ENCODE data around the gene PSMD14. TPM values are rescaled to one million over a fixed set of nuclear protein-coding genes. Genes with fewer than 3 reads are reported as not detected.

Gene PSMD14
- total RNA-seq, 3 donors from 2014 or later = 122 to 143 (median 133) TPM

- peaks cover 11% of the 10 kb centered on the region for H3K4me1 Mint-ChIP-seq (ENCODE audit: low read depth)
- DNase-seq (no peak), ATAC-seq (no peak)
- peaks cover 21% of the 10 kb centered on the region for H3K36me3 Mint-ChIP-seq (ENCODE audit: insufficient read depth)
- H3K4me3 Mint-ChIP-seq = no peak overlapping the region
- no peaks in the 10 kb centered on the region for H3K9me3 Mint-ChIP-seq
- H3K27me3 Mint-ChIP-seq (ENCODE audit: low read depth) = no peaks in the 10 kb centered on the region
Observed at GRCh38 chr2:161382747-161383146, 74.5 kb downstream of the PSMD14 start.

GRCh38 chr2:161384864-161385263 lies 76.6 kb downstream of the PSMD14 start:
- no peaks in the 10 kb centered on the region for H3K27me3 Mint-ChIP-seq (ENCODE audit: low read depth)
- ATAC-seq (peak; percentile 80 to 88), DNase-seq (no peak)
- H3K9me3 Mint-ChIP-seq = no peaks in the 10 kb centered on the region
- no peak overlapping the region for H3K4me3 Mint-ChIP-seq
- peaks cover 19% of the 10 kb centered on the region for H3K36me3 Mint-ChIP-seq (ENCODE audit: insufficient read depth)
- H3K4me1 Mint-ChIP-seq (ENCODE audit: low read depth) = peaks cover 11% of the 10 kb centered on the region

- H3K9me3 Mint-ChIP-seq = no peaks in the 10 kb centered on the region
Observed at GRCh38 chr2:161386228-161386824, 78.1 kb downstream of the PSMD14 start.

DNA sequence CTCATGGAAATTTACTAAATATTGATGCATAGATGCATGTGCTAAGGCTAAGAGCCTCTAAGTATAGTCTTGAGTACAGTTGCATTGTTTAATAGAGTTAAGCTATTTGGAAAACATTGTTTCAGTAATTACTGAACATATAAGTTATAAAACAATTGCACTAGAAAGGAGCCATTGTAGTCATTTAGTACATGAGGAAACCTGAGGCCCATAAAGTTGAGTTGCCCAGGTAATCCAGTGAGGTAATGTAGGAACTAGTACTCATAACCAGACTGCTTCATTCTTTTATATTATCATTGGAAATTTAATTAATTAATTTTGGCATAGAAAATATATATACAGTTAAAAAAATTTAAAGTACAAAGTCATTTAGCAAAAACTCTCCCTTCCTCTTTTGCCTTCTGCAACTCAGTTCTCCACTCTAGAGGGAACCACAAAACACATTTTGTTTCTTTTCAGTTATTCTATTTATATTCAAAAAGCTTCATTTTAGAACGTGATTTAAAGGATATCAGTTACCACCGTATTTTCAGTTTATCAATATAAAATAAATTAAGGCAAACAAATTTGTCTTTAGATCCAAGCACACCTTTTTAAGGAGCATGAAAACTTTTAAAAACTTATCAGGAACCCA lies 80.0 kb downstream of the PSMD14 start:
- Mint-ChIP-seq H3K36me3 (ENCODE audit: insufficient read depth) (peaks cover 39% of the 10 kb centered on the region), H3K9me3 (no peaks in the 10 kb centered on the region), H3K4me1 (ENCODE audit: low read depth) (peaks cover 11% of the 10 kb centered on the region), H3K4me3 (no peak overlapping the region), H3K27me3 (ENCODE audit: low read depth) (no peaks in the 10 kb centered on the region)
- ATAC-seq (no peak), DNase-seq (no peak)

More at GRCh38 chr2:161386228-161386824, 78.1 kb downstream of the PSMD14 start:
- H3K4me1 Mint-ChIP-seq (ENCODE audit: low read depth) = peaks cover 11% of the 10 kb centered on the region
- H3K36me3 Mint-ChIP-seq (ENCODE audit: insufficient read depth) = peaks cover 24% of the 10 kb centered on the region
- H3K27me3 Mint-ChIP-seq (ENCODE audit: low read depth) = no peaks in the 10 kb centered on the region
- H3K4me3 Mint-ChIP-seq = no peak overlapping the region
- DNase-seq = no peak
- no peak for ATAC-seq

- Mint-ChIP-seq H3K36me3 (ENCODE audit: insufficient read depth) (peaks cover 54% of the 10 kb centered on the region), H3K9me3 (no peaks in the 10 kb centered on the region), H3K4me3 (no peak overlapping the region), H3K27me3 (ENCODE audit: low read depth) (no peaks in the 10 kb centered on the region), H3K4me1 (ENCODE audit: low read depth) (no peaks in the 10 kb centered on the region)
- ATAC-seq (no peak), DNase-seq (no peak)
Observed at GRCh38 chr2:161391737-161392506, 83.7 kb downstream of the PSMD14 start.

- no peak overlapping the region for H3K4me3 Mint-ChIP-seq
- ATAC-seq = no peak
- no peak for DNase-seq
- no peaks in the 10 kb centered on the region for H3K4me1 Mint-ChIP-seq (ENCODE audit: low read depth)
- no peaks in the 10 kb centered on the region for H3K27me3 Mint-ChIP-seq (ENCODE audit: low read depth)
- no peaks in the 10 kb centered on the region for H3K9me3 Mint-ChIP-seq
- H3K36me3 Mint-ChIP-seq (ENCODE audit: insufficient read depth) = peaks cover 55% of the 10 kb centered on the region
Observed at GRCh38 chr2:161400076-161400475, 91.9 kb downstream of the PSMD14 start.

- H3K4me1 Mint-ChIP-seq (ENCODE audit: low read depth) = no peaks in the 10 kb centered on the region
- DNase-seq (no peak), ATAC-seq (no peak)
- peaks cover 35% of the 10 kb centered on the region for H3K36me3 Mint-ChIP-seq (ENCODE audit: insufficient read depth)
- no peak overlapping the region for H3K4me3 Mint-ChIP-seq
- no peaks in the 10 kb centered on the region for H3K9me3 Mint-ChIP-seq
- H3K27me3 Mint-ChIP-seq (ENCODE audit: low read depth) = no peaks in the 10 kb centered on the region
Observed at GRCh38 chr2:161402297-161402696, 94.1 kb downstream of the PSMD14 start.

- DNase-seq = no peak
- Mint-ChIP-seq H3K36me3 (ENCODE audit: insufficient read depth) (peaks cover 18% of the 10 kb centered on the region), H3K4me1 (ENCODE audit: low read depth) (no peaks in the 10 kb centered on the region), H3K27me3 (ENCODE audit: low read depth) (no peaks in the 10 kb centered on the region), H3K9me3 (no peaks in the 10 kb centered on the region), H3K4me3 (no peak overlapping the region)
- no peak for ATAC-seq
Observed at GRCh38 chr2:161406316-161406715, 98.1 kb downstream of the PSMD14 start.

GRCh38 chr2:161407597-161407996 lies 99.4 kb downstream of the PSMD14 start:
- Mint-ChIP-seq H3K27me3 (ENCODE audit: low read depth) (no peaks in the 10 kb centered on the region), H3K9me3 (no peaks in the 10 kb centered on the region), H3K36me3 (ENCODE audit: insufficient read depth) (peaks cover 10% of the 10 kb centered on the region), H3K4me3 (no peak overlapping the region), H3K4me1 (ENCODE audit: low read depth) (no peaks in the 10 kb centered on the region)
- DNase-seq (no peak), ATAC-seq (no peak)

DNA sequence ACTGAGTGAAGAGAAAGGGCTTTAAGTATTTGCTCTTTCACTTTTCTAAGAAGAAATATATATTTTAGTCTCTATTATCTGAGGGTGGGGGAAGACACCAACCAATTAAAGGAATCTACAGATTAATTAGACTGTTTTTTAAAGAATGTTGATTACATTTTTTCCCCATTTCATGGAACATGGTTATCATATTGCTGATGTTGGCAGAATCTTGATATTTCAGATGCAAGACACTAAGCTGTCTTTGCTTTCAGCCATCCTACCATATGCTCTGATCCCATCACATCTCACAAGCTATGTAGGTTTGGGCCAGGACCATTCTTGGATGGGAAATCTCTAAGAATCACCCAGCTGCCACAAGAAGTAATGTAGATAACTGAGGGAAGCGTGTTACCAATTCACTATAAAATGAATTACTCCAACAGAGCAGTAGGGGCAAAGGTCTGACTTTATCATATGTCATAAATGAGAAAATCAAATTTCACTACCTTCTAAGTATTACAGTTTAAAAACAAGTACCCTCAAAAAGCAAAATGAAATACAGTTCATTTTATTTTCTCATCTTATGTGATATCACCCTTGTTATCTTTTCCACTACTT lies 101.2 kb downstream of the PSMD14 start:
- Mint-ChIP-seq H3K9me3 (no peaks in the 10 kb centered on the region), H3K36me3 (ENCODE audit: insufficient read depth) (peaks cover 5% of the 10 kb centered on the region), H3K27me3 (ENCODE audit: low read depth) (peaks cover 4% of the 10 kb centered on the region), H3K4me3 (no peak overlapping the region), H3K4me1 (ENCODE audit: low read depth) (peaks cover 4% of the 10 kb centered on the region)
- DNase-seq (no peak), ATAC-seq (no peak)

- ATAC-seq (no peak), DNase-seq (no peak)
- Mint-ChIP-seq H3K27me3 (ENCODE audit: low read depth) (peaks cover 28% of the 10 kb centered on the region), H3K9me3 (no peaks in the 10 kb centered on the region), H3K4me1 (ENCODE audit: low read depth) (peaks cover 28% of the 10 kb centered on the region), H3K36me3 (ENCODE audit: insufficient read depth) (peaks cover 5% of the 10 kb centered on the region), H3K4me3 (no peak overlapping the region)
Observed at GRCh38 chr2:161412346-161412745, 104.1 kb downstream of the PSMD14 start.

DNA sequence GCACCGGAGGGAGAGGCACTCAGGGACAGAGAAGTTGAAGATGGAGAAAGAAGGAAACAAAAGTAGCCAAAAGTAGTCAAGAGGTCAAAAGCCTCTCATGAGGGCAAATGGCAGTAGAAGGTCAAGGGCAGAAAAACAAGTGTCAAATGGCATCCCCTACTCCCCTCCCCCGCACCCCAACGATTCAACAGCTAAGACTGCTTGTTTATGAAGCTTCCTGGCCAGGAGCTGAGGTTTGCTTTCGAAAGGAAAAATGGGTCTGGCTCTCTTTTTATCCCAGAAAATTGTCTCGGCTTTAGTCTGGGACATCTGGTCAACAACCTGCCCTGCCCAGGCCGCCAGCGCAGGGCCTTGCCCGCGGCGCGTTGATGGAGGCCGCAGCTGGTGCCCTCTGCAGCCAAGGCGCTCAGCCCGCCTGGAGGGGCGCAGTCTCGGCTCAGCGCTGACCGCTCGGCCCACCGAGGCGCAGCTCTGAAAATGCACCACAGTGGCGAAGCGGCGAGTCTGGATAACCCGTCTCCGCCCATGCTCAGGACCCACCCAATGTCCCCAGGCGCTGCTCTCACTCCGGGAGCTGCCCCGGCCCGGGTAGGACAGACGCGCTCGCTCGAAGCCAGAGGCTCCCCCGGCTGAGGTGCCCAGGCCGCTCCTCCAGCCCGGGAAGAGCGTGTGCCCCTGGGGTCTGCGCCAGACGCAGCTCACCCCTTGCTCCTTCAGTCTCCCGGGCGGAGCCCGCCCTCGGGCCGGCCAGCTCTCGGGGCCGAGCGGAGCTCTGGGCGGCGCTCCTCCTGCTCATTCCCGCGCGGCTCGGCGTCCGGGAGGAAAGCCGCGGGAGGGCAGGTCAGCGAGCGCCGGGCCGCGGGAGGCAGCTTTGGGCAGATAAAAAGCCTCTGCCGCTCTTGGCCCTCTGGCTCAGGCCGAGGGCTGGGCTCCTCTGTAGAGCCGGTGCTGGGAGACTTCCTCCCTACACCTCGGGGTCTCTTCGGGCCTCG lies 106.1 kb downstream of the PSMD14 start:
- no peak for DNase-seq
- H3K4me1 Mint-ChIP-seq (ENCODE audit: low read depth) = peaks cover 45% of the 10 kb centered on the region
- peak overlapping the region; percentile 74 for H3K4me3 Mint-ChIP-seq
- no peaks in the 10 kb centered on the region for H3K9me3 Mint-ChIP-seq
- peak; percentile 47 to 51 for ATAC-seq
- H3K36me3 Mint-ChIP-seq (ENCODE audit: insufficient read depth) = peaks cover 1% of the 10 kb centered on the region
- H3K27me3 Mint-ChIP-seq (ENCODE audit: low read depth) = peaks cover 47% of the 10 kb centered on the region

- H3K4me1 Mint-ChIP-seq (ENCODE audit: low read depth) = peaks cover 46% of the 10 kb centered on the region
- no peaks in the 10 kb centered on the region for H3K9me3 Mint-ChIP-seq
- peak overlapping the region; percentile 74 for H3K4me3 Mint-ChIP-seq
- peaks cover 55% of the 10 kb centered on the region for H3K27me3 Mint-ChIP-seq (ENCODE audit: low read depth)
- H3K36me3 Mint-ChIP-seq (ENCODE audit: insufficient read depth) = peaks cover 1% of the 10 kb centered on the region
- DNase-seq = no peak
- peak; percentile 39 for ATAC-seq
Observed at GRCh38 chr2:161415034-161415986, 107.1 kb downstream of the PSMD14 start.
